ENCODE results near the gene IL1RL2.

DNA sequence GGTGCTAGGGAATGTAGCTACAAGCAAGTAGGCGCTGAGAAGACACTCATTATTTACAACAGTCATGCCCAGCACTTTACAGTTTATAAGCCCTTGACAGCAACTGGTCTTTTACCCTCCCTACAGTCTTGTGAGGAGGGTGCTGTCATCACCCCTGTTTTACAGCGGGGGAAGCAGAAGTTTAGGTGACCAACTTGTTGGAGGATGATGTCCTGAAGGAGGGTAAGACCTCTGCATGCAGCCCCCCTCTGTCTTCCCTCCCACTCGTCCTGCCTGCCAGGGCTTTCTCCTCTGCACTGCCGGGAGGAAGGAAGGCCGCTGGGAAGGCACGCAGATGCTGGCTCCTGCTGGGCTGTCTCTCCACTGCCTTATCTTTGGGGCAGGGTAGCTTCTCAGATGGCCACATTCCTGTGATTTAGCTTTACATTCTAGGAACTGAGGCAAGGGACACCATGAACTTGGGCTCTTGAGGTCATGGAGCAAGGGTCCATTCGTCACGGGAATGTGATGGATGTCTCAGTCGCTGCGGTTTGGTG, 43.3 kb upstream of the IL1RL2 start:
- TF ChIP-seq POLR2AphosphoS5 (IDR thresholded peaks at IDR 0.05; ENCODE audit: borderline replicate concordance, low read depth, low read length): no peak
- no peak for TF ChIP-seq EZH2 (IDR thresholded peaks at IDR 0.05)
